Astrocyte of the spinal cord (primary cell): ENCODE results near the gene CHRNA4.
"Not testable (repeated sequence)": the region's sequence is repeated elsewhere in the genome, so short reads cannot be mapped to it uniquely, and the experiment has no call there.

Experiments
- DNase-seq: peaks from one replicate; pipeline ENCODE4 v3.0.0; 2011; ENCODE audit warnings: low read depth, low spot score
- H3K4me3 ChIP-seq: 2 replicates; pipeline ENCODE4 v1.5.1; 2011; ENCODE audit warnings: low read depth, mild to moderate bottlenecking, low read length, moderate library complexity
- CTCF ChIP-seq: IDR thresholded peaks from 2 replicates; pipeline ENCODE4 v1.5.1; 2012; ENCODE audit warnings: low read depth, mild to moderate bottlenecking, low read length, inconsistent platforms
- in situ Hi-C: cut with HindIII; loops from 2 replicates; pipeline ENCODE4 v1.10.0; 2017; ENCODE audit warnings: low sequenced_read_pairs

CHRNA4 gene

GRCh38 chr20:63382551-63383300, 21.6 kb upstream of the CHRNA4 start:
- in situ Hi-C loops = no loop called here
- TF ChIP-seq CTCF = no peak
- no peak for DNase-seq
- H3K4me3 ChIP-seq = no peak overlapping the region

GRCh38 chr20:63381781-63382431, 20.8 kb upstream of the CHRNA4 start:
- in situ Hi-C loops = no loop called here
- DNase-seq = no peak
- peak; percentile 91 for TF ChIP-seq CTCF
- no peak overlapping the region for H3K4me3 ChIP-seq

- DNase-seq = no peak
- no peak for TF ChIP-seq CTCF
- no peak overlapping the region for H3K4me3 ChIP-seq
- in situ Hi-C loops = no loop called here
Observed at GRCh38 chr20:63380346-63380870, 19.3 kb upstream of the CHRNA4 start.

GRCh38 chr20:63379872-63380271, 18.7 kb upstream of the CHRNA4 start:
- DNase-seq, in situ Hi-C loops, H3K4me3 ChIP-seq: not testable (repeated sequence)

- no peak for TF ChIP-seq CTCF
- no peak for DNase-seq
- in situ Hi-C loops = no loop called here
- no peak overlapping the region for H3K4me3 ChIP-seq
Observed at GRCh38 chr20:63379296-63379695, 18.1 kb upstream of the CHRNA4 start.

GRCh38 chr20:63378626-63379025, 17.5 kb upstream of the CHRNA4 start:
- H3K4me3 ChIP-seq = no peak overlapping the region
- TF ChIP-seq CTCF = no peak
- DNase-seq = no peak
- in situ Hi-C loops = no loop called here

- TF ChIP-seq CTCF = no peak
- in situ Hi-C loops = no loop called here
- DNase-seq = no peak
- no peak overlapping the region for H3K4me3 ChIP-seq
Observed at GRCh38 chr20:63377951-63378381, 16.8 kb upstream of the CHRNA4 start.
